IMR-90 (cell line): ENCODE results near the gene SIN3B.

Experiments
- CEBPB ChIP-seq: IDR thresholded peaks from 2 replicates; pipeline ENCODE4 v1.6.1; 2012; ENCODE audit warnings: low read depth, low read length, improper control_type of control experiment
- CTCF ChIP-seq: conservative IDR thresholded peaks from 2 replicates; pipeline ENCODE4 v1.5.1; 2012; ENCODE audit warnings: mild to moderate bottlenecking, low read depth, low read length, improper control_type of control experiment
- FOS ChIP-seq: fragments of 150-350 bp; IDR thresholded peaks from 2 replicates; pipeline ENCODE4 v1.6.1; 2016; ENCODE audit warnings: low read depth, low read length
- MAFK ChIP-seq: IDR thresholded peaks from 2 replicates; pipeline ENCODE4 v1.6.1; 2012; ENCODE audit warnings: low read depth, low read length, improper control_type of control experiment
- MXI1 ChIP-seq: IDR thresholded peaks from 2 replicates; pipeline ENCODE4 v1.6.1; 2012; ENCODE audit warnings: low read depth, mild to moderate bottlenecking, low read length, moderate library complexity, borderline replicate concordance
- POLR2A ChIP-seq: IDR thresholded peaks from 2 replicates; pipeline ENCODE4 v1.6.1; 2012; ENCODE audit warnings: mild to moderate bottlenecking, low read depth, low read length
- RAD21 ChIP-seq: IDR thresholded peaks from 2 replicates; pipeline ENCODE4 v1.6.1; 2012; ENCODE audit warnings: low read length, improper control_type of control experiment
- USF2 ChIP-seq: fragments of 150-350 bp; IDR thresholded peaks from 2 replicates; pipeline ENCODE4 v1.6.1; 2017; ENCODE audit warnings: mild to moderate bottlenecking, antibody characterized with exemption, low read length, low read depth

GRCh38 chr19:16789238-16789637, 40.0 kb upstream of the SIN3B start:
- TF ChIP-seq CTCF (no peak), MXI1 (no peak), RAD21 (no peak), FOS (no peak), POLR2A (no peak), MAFK (no peak), CEBPB (no peak), USF2 (no peak)
